Parathyroid adenoma (tissue), 2 donors: ENCODE measurements around the gene LIFR.

Experiments
- H2AFZ ChIP-seq: fragments of 300-600 bp; sonication (generic); one replicate; pipeline ENCODE4 v1.7.0; 2017; ENCODE audit warnings: antibody characterized with exemption, mild to moderate bottlenecking
- H3K27ac ChIP-seq: fragments of 300-600 bp; sonication (generic); one replicate; pipeline ENCODE4 v1.7.0; 2017
- H3K27me3 ChIP-seq: fragments of 300-600 bp; sonication (generic); one replicate; pipeline ENCODE4 v1.7.0; 2017; ENCODE audit warnings: low read length; ENCODE audit not compliant: control insufficient read depth, insufficient read depth
- H3K36me3 ChIP-seq: fragments of 300-600 bp; sonication (generic); one replicate; pipeline ENCODE4 v1.7.0; 2017; ENCODE audit warnings: low read length; ENCODE audit not compliant: control insufficient read depth, insufficient read depth
- H3K4me1 ChIP-seq: fragments of 300-600 bp; sonication (generic); one replicate; pipeline ENCODE4 v1.7.0; 2017; ENCODE audit warnings: control low read depth
- H3K4me2 ChIP-seq: fragments of 300-600 bp; sonication (generic); one replicate; pipeline ENCODE4 v1.7.0; 2017; ENCODE audit warnings: low read length
- H3K4me3 ChIP-seq: fragments of 300-600 bp; sonication (generic); one replicate; pipeline ENCODE4 v1.7.0; 2017; ENCODE audit warnings: low read depth, low read length
- H3K79me2 ChIP-seq: fragments of 300-600 bp; sonication (generic); one replicate; pipeline ENCODE4 v1.7.0; 2017; ENCODE audit warnings: control low read depth
- H3K9ac ChIP-seq: fragments of 300-600 bp; sonication (generic); one replicate; pipeline ENCODE4 v1.7.0; 2017; ENCODE audit warnings: mild to moderate bottlenecking
- H3K9me3 ChIP-seq: fragments of 300-600 bp; sonication (generic); one replicate; pipeline ENCODE4 v1.7.0; 2017; ENCODE audit warnings: low read length; ENCODE audit not compliant: control insufficient read depth
- CTCF ChIP-seq: fragments of 300-600 bp; sonication (generic); IDR thresholded peaks from one replicate; pipeline ENCODE4 v1.7.0; 2017; ENCODE audit warnings: antibody characterized with exemption, mild to moderate bottlenecking
- donor health status: primary hyperparathyroidism.

LIFR gene

DNA sequence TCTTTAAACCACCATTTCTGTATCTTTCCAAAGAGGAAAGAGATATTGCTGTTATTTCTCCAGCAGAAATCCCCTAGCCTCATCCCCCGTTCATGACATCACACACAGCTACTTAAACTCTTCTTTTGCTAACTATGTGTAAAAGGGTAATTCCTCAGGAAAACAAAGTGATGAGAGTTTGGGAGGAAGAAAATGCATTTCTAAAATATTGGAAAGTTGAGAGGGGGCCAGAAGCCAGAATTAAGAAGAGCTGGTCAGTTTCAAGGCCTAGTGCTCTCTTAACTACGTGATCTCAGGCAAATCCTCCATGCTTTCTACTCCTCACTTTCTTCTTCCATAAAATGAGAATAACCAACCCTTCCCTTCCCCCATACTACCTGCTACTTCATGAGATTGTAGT is 109.4 kb downstream of the LIFR start:
- H3K27ac ChIP-seq, result no peak overlapping the region

DNA sequence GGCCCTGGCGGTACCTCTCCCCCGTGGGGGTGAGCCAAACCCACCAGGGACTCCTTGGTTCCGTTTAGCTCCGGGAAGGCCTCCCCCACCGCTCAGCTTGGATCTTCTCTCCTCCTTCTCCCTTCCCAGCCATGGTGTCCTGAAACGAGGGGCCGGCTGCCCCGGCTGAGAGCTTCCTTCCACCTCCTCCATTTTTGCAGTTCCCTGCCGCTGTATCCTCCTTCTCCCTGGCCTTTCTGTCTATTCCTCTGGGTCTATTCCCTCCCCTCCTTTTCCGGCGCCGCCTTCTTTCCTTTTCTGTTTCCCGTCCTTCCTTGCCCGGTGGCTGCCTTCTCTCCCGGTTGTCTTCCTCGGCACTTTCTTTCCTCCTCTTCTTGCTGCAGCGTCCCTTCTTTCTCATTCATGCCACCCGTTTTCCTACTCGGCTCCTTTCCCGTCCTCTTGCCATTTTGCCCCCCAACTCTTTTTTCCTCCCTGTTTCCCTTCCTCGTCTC is 110.4 kb downstream of the LIFR start:
- no peak overlapping the region for H3K9ac ChIP-seq
- H3K4me1 ChIP-seq, result no peaks in the 10 kb centered on the region
- H3K4me2 ChIP-seq, result no peak overlapping the region
- no peaks in the 10 kb centered on the region for H3K9me3 ChIP-seq
- peak overlapping the region; percentile 40 for H3K27ac ChIP-seq
- no peak overlapping the region for H3K4me3 ChIP-seq
- H2AFZ ChIP-seq, result no peak overlapping the region
- no peaks in the 10 kb centered on the region for H3K36me3 ChIP-seq
- TF ChIP-seq CTCF, result no peak
- no peaks in the 10 kb centered on the region for H3K27me3 ChIP-seq
- H3K79me2 ChIP-seq, result no peaks in the 10 kb centered on the region

More for the DNA sequence above, 109.4 kb downstream of the LIFR start:
- H3K4me3 ChIP-seq, result no peak overlapping the region
- no peaks in the 10 kb centered on the region for H3K36me3 ChIP-seq
- H3K79me2 ChIP-seq, result no peaks in the 10 kb centered on the region
- H3K9me3 ChIP-seq, result no peaks in the 10 kb centered on the region
- H3K9ac ChIP-seq, result no peak overlapping the region
- H3K4me1 ChIP-seq, result no peaks in the 10 kb centered on the region
- no peak for TF ChIP-seq CTCF
- no peak overlapping the region for H3K4me2 ChIP-seq
- H2AFZ ChIP-seq, result no peak overlapping the region
- no peaks in the 10 kb centered on the region for H3K27me3 ChIP-seq

- H2AFZ ChIP-seq, result no peak overlapping the region
- H3K4me1 ChIP-seq, result no peaks in the 10 kb centered on the region
- H3K27me3 ChIP-seq, result no peaks in the 10 kb centered on the region
- H3K4me2 ChIP-seq, result no peak overlapping the region
- H3K9ac ChIP-seq, result no peak overlapping the region
- H3K9me3 ChIP-seq, result no peaks in the 10 kb centered on the region
- H3K4me3 ChIP-seq, result no peak overlapping the region
- no peak for TF ChIP-seq CTCF
- H3K79me2 ChIP-seq, result no peaks in the 10 kb centered on the region
- peak overlapping the region; percentile 29 for H3K27ac ChIP-seq
- no peaks in the 10 kb centered on the region for H3K36me3 ChIP-seq
Measured at GRCh38 chr5:38445374-38446028, 110.9 kb downstream of the LIFR start.

DNA sequence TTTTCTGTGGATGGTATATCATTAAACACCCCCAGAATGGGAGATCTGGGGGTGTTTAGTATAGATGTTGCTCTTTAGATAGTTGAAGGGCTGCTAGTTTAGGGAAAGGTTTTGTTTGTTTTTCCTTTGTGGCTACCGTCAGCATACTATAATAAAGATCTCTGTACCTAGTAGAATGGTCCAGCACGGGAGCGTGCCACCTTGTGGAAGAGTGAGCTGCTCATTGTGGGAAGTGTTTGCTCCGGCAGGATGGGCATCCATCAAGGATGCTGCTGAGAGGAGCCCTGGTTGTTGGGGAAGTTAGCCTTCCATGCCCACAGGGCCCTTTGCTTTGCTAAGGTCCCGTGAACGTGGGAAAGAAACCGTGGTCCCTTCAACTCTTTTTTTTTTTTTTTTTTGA is 113.1 kb downstream of the LIFR start:
- no peak for TF ChIP-seq CTCF
- Histone ChIP-seq H3K9ac (no peak overlapping the region), H3K27me3 (no peaks in the 10 kb centered on the region), H3K9me3 (no peaks in the 10 kb centered on the region), H3K27ac (no peak overlapping the region), H3K36me3 (no peaks in the 10 kb centered on the region), H2AFZ (no peak overlapping the region), H3K4me1 (no peaks in the 10 kb centered on the region), H3K79me2 (no peaks in the 10 kb centered on the region), H3K4me3 (no peak overlapping the region), H3K4me2 (no peak overlapping the region)

GRCh38 chr5:38442247-38442573 is 114.2 kb downstream of the LIFR start:
- H3K79me2 ChIP-seq, result no peaks in the 10 kb centered on the region
- no peak overlapping the region for H3K9ac ChIP-seq
- no peak overlapping the region for H3K4me3 ChIP-seq
- TF ChIP-seq CTCF, result no peak
- H3K9me3 ChIP-seq, result no peaks in the 10 kb centered on the region
- no peak overlapping the region for H2AFZ ChIP-seq
- no peak overlapping the region for H3K27ac ChIP-seq
- no peaks in the 10 kb centered on the region for H3K27me3 ChIP-seq
- H3K4me2 ChIP-seq, result no peak overlapping the region
- no peaks in the 10 kb centered on the region for H3K36me3 ChIP-seq
- no peaks in the 10 kb centered on the region for H3K4me1 ChIP-seq
